Measurements from ENCODE around the gene TTC27.

The TTC27 gene

DNA sequence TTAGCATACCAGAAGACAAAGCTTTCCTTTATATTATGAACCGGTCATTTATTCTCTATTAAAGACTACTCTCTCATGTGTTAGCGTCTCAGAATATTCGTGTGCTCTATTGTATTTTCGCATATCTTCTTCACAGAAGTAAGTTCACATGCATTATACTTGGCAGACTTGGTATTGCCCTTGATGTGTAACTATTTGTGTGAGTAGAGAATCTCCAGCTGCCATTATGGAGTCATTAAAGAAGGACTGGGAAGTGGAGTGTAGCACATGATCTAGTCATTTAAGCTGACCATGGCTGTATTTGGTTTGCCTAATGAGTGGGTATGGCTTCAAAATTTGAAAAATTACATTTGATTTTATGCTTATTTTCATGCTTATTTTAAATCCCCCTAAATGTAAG, 92.9 kb downstream of the TTC27 start:
- TF ChIP-seq, protein P1, sequence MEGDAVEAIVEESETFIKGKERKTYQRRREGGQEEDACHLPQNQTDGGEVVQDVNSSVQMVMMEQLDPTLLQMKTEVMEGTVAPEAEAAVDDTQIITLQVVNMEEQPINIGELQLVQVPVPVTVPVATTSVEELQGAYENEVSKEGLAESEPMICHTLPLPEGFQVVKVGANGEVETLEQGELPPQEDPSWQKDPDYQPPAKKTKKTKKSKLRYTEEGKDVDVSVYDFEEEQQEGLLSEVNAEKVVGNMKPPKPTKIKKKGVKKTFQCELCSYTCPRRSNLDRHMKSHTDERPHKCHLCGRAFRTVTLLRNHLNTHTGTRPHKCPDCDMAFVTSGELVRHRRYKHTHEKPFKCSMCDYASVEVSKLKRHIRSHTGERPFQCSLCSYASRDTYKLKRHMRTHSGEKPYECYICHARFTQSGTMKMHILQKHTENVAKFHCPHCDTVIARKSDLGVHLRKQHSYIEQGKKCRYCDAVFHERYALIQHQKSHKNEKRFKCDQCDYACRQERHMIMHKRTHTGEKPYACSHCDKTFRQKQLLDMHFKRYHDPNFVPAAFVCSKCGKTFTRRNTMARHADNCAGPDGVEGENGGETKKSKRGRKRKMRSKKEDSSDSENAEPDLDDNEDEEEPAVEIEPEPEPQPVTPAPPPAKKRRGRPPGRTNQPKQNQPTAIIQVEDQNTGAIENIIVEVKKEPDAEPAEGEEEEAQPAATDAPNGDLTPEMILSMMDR (IDR thresholded peaks at IDR 0.05), result no peak

DNA sequence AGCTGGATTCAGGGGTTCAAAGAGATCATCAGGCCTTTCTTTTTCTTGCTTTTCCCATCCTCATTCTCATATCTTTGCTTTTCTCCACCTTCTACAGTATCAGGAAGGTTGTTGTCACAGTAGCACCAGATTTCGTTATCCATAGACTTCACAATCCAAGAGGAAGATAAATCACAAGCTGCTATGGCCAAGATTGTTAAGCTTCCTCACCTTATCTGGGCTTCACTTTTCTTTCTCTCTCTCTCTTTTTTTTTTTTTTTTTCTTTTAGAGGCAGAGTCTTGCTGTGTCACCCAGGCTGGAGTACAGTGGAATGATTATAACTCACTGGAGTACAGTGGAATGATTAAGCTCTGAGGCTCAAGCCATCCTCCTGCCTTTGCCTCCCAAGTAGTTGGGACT, 93.5 kb downstream of the TTC27 start:
- TF ChIP-seq, protein P1 (IDR thresholded peaks at IDR 0.05), result no peak

DNA sequence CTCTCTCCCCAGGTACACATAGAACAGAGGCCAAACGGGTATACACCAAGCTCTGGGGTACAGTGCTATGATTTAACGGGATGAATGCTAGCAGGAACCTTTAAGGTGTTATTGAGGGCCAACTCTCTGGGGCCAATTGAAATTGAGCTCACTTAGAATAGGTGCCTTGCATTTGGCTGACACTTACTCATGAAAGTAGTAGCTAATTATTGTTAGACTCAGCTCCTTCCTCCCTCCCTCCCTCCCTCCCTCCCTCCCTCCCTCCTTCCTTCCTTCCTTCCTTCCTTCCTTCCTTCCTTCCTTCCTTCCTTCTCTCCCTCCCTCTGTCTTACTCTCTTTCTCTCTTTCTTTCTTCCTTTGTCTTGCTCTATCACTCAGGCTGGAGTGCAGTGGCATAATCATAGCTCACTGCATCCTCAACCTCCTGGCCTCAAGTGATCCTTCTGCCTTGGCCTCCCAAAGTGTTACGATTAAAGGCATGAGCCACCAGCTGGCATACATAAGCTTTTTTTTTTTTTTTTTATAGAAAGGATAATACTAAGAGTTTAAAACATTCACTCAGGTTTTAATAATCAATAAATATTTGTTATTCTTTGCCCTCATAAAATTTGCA, 95.7 kb downstream of the TTC27 start:
- TF ChIP-seq, protein P1 (IDR thresholded peaks at IDR 0.05), result no peak

DNA sequence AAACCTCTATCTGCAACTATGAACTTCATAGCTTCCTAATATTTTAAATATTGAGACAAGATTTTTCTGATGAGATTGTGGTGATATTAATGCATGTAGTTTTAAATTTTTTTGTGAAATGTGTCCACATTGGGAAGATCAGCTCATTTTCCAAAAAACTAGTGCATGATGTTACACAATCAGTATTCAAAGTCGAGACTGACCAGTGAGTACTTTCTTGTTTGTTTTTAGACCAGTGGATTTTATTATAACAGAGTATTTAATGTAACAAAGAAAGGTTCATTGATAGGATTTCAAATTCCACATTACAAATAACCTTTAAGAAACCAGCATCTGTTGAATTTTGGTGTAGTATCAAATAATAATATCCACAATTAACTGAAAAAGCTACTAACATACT, 99.3 kb downstream of the TTC27 start:
- TF ChIP-seq, protein P1 (IDR thresholded peaks at IDR 0.05), result no peak

DNA sequence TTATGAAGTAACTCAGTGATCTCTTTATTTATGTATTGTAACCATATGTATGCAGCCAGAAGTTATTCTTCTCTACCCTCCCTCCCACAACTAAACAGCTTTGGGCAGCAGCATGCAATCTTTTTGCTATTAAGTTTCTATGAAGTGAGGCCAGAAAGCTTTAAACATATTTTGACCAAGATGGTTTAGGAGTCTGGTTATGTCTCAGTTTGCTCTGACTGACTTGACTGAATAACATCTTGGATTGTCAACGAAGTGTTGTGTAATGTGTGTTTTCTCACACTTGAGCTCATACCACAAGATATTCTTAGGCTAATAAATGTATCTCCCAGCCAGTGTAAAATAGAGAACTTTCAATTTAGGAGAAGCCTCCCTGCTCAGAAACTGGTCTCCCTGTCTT, 104.3 kb downstream of the TTC27 start:
- TF ChIP-seq, protein P1 (IDR thresholded peaks at IDR 0.05), result no peak

DNA sequence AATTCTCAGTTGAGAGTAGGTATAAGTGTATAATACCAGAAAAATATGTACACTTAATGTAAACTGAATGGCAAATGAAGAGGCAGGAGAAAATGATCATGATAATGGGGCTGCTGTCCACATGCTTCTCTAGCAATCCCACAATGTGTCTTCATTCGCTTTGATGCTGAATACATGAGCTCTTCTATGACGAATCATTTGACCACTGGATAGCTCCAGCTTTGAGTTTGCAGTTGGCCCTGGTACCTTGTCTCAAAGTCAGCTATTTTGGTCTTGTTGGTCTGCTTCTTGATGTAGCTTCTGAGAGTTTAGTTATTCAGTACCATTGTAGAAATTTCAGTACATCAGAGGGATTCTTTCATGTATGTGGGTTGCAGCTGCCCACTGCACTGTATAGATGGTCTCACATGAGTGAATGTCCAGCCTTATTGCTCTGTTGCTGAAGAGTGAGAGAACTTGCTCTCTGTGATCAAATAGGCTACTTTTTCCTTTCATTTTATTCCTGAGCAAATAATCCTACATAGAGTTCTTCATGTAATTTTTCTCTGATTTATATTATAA, 105.1 kb downstream of the TTC27 start:
- TF ChIP-seq, protein P1 (IDR thresholded peaks at IDR 0.05), result no peak

DNA sequence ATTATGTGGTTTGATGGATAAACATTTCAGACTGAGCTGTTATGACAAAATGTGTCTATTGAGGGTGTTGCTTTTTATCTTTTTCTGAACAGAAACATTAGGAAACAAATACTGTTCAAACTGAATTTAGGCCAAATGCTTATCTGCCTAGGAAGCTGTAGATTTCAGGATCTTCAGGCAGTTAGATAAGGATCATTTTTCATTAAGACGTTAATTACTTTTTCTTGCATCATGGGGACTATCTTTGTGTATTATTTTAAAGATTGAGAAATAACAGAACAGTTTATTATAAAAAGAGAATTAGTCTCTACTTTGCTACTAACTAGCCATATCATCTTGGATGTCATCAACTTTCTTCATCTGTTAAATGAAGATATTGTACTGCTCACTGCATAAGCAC, 107.5 kb downstream of the TTC27 start:
- TF ChIP-seq, protein P1 (IDR thresholded peaks at IDR 0.05), result no peak

DNA sequence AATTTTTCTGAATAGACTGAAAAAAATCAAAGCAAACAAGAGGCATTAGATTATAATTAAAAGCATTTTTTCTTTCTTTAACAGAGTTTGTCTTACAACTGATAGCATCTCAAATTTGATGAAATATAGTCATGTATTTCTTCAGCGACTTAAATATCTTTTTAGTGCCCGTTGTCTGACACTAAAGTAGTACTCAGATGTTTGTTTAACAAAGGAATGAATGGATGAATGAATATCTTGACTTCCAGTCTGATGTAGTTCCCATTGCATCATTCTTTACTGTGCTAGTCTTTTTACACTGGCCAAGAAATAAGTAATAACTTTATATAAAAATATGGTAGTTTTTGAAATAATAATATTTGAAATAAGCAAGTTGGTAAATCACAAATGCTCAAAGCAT, 111.1 kb downstream of the TTC27 start:
- TF ChIP-seq, protein P1 (IDR thresholded peaks at IDR 0.05), result no peak
